HG03064 (cell line): ENCODE results near the gene NOD1.

ENCODE experiments used
- ATAC-seq: cut with Tn5 transposase; IDR thresholded peaks from one replicate; pipeline ENCODE4 v1.9.1; 2021; ENCODE audit warnings: low read depth; ENCODE audit not compliant: unreplicated experiment

Gene NOD1

GRCh38 chr7:30451539-30452279, 26.9 kb downstream of the NOD1 start:
- ATAC-seq: no peak

DNA sequence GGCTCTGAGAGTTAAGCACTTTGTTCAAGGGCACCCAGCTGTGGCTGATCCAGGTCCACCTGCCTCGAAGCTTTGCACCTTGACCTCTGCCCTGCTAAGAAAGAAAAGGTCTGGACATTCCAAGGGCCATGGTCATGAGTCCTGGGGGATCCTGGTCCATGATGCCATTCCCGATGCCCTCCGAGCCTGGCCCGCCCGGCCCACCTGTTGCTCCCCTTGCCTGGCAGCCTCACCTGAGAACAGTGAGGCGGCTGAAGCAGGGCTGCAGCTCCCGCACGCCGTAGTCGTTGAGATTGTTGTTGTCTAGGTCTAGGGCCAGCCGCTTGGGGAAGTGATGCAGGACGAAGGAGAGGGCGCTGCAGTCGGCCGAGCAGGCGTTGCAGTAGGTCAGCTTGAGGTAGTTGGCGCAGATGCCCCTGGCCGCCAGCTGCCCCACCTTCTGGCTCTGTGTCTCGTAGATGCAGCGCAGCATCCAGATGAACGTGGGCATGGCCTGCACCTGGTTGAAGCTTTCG, 27.5 kb downstream of the NOD1 start:
- no peak for ATAC-seq

GRCh38 chr7:30450240-30450982, 28.2 kb downstream of the NOD1 start:
- ATAC-seq: no peak

GRCh38 chr7:30448461-30449189, 30.0 kb downstream of the NOD1 start:
- ATAC-seq: no peak

DNA sequence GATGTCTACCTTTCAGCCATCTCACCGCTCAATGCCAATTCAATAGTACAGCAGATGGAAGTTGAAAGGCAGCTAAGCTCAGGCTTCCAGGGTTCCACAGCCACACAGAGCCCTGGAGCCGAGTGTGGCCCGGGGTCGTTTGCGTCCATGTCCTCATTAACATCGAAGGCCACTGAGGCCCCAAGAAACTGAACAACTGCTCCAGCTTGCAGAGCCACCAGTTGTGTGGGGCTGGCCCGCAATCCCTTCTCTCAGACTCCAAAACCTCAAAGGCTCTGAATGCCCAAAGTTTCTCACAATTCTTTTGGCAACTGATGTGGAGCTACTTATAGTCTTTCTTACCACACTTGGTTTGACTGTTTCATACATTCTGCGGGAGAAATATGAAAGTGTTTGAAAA, 31.1 kb downstream of the NOD1 start:
- ATAC-seq: no peak

DNA sequence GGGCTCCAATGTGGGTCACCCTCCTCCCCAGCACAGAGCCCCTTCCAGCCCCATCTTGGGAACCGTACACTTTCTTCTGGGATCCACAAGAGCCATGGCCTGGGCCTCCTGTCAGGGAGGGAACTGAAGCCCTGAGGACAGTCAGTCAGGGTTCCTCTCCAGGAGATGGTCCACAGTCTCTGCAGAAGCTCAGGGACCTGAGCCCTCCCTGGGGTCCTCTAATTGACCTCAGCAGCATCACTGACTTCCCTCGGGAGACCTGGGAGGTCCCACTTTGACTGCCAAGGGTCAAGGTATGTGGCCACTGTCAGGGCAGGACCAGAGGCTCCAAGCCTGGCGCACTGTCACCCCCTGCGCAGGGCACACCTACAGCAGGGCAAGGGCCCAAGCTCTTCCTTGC, 32.3 kb downstream of the NOD1 start:
- no peak for ATAC-seq

DNA sequence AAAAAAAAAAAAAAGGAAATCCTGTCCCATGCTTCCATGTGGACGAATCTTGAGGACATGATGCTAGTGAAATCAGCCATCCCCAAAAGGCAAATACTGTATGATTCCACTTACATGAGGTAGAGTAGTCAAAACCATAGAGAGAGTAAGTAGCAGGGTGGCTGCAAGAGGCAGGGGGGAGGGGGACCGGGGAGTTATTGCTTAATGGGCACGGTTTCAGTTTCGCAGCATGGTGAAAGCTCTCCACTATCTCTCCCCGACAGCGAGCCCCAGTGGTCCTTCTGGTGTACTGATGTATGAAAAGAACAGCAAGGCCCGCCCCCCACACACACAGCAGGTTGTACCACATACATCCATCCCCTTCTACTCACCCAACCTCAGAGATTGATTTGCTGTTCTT, 32.8 kb downstream of the NOD1 start:
- ATAC-seq: peak; percentile 98

DNA sequence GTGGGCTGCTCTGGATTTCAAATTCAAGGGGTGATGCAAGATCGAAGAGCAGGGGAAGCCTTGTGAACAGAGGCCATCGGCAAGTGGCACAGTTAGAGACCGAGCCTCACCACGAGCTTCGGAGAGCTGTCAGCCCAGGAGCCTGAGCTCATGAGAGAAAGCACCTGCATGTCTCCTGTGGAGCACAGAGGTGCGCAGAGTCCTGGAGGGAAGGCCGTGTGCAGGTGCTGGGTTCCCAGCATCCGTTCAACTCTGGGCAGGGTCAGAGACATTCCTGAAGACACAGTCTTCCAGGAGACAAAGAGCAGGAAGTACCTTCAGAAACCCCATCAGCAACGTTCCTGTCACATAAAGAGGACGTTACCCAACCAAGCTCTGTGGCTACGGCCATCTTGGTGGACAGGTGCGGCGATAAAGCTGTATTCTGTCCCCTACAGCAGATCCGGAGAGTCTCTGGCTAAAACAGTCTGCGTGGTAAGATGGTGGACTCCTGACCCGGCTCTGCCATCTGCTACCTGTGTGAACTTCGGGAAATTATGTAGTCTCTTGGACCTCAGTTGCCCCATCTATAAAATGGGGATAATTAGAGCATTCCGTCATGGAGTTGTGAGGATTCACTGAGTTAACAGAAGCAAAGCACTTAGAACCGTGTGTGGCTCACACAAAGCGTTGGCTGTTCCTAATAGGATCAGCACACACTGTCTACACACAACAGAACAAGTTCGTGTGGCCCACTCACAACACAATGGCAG, 40.6 kb downstream of the NOD1 start:
- ATAC-seq: no peak

- no peak for ATAC-seq
Observed at GRCh38 chr7:30436518-30436917, 42.1 kb downstream of the NOD1 start.

DNA sequence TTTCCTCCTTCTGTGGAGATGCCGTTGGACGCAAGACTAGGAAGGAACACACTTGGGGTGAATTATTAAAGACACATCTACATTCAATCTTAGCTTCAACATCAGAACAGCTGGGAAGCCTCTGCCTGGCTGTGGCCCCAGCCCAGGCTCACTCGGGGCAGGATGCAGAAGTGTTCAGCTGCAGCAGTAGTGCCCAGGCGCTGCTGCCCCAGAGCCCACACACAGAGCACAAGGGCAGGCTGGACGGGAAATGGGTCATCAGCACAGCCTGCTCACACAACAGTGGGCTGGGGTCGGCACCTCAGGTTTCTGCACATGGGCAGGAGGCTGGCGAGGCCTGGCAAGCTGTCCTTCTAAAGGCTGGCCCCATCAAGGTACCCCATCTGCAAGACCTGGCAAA, 42.5 kb downstream of the NOD1 start:
- no peak for ATAC-seq

- no peak for ATAC-seq
Observed at GRCh38 chr7:30434140-30434799, 44.3 kb downstream of the NOD1 start.

GRCh38 chr7:30433506-30433905, 45.1 kb downstream of the NOD1 start:
- ATAC-seq: no peak

DNA sequence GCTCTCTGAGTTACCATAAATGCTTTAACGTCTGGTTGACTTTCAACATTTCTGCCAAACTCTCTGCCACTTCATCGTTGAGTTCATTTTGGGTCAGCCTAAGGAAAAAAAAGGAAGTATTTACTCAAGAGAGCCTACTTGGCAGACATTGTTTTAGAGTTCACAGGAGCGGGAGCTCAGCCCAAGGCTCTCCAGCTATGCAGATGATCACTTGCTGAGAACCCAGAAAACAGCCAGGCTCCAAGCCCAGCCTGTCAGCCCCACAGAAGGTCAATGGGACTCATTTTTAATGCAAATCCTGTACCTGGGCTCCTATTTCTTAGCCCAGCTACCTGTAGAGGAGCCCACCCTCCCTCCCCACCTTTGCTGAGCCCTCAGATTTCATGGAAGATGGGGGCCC, 45.5 kb downstream of the NOD1 start:
- ATAC-seq: no peak

DNA sequence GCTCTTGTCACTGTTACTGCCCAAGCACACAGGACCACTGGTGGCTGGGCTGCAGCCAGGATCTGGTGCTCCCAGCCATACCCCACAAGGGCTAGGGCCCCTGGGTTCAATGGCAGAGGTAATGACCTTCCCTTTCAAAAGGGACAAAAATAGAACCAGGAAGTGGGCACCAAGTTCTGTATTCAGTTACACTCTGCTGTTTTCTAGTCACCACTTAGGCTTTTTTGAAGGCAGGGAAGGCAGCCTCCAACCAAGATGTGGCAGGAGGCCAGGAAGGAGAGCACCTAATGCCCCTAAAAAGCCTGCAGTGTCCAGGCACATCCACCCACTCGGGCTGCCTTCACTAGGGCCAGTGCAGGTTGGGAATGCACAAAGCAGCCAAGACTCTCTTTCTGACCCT, 47.8 kb downstream of the NOD1 start:
- ATAC-seq: no peak

- ATAC-seq: no peak
Observed at GRCh38 chr7:30430276-30430675, 48.3 kb downstream of the NOD1 start.

DNA sequence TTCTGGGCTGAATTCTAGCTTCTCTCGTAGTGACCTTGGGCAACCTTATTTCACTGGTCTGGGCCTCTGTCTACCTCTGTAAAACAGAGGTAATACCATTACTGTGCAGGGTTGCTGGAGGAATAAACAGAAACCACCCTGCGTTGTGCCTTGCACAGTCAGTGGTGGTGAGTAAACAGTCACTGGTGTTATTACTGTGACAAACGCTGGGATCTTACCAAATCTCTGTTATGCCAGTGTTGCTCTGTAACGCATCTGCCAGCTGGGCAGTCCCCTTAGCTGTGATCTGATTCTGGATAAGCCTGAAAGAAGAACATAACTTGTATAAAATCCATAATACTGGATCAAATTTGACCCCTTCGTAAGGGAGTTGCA, 49.4 kb downstream of the NOD1 start:
- no peak for ATAC-seq

DNA sequence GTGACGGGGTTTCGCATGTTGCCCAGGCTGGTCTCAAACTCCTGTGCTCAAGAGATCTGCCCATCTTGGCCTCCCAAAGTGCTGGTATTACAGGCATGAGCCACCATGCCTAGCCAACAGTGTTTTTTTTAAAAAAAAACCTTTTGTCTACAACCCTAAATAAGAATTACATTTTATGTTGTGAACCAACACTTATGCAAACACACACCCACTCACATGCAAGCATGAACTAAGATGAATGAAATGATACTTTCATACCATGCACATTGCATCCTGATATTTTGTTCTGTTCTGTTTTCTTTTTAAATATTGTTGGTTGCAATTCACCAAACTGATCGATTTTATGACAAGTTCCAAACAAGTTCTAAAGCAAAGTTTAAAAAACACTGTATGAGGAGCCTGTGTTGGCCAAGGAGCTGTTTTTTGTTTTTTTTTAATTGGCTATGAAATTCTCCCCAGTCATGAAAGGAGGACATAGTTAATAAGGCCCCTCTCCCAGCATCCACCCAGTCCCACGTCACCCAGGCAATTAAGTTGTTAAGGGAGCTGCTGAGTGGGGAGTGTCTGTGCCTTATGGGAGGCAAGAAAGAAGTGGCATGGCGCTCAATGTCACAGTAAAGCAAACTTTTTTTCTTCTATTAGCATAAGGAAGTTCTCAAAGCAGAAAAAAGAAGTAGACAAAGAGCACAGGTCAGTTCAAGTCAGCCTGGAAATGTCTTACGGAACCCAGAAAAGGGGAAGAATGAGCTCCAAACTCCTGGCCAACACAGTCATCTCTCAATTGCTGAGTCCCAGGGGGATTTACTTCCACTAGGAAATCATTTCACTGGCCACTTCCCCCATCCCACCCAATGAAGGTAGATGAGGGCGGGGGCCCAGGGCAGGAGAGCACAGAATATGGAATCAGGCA, 50.1 kb downstream of the NOD1 start:
- ATAC-seq: no peak

GRCh38 chr7:30427296-30428070, 51.1 kb downstream of the NOD1 start:
- no peak for ATAC-seq
